ENCODE data around the gene CFAP119. TPM values are rescaled to one million over a fixed set of nuclear protein-coding genes. Genes with fewer than 3 reads are reported as not detected.
A peak's percentile ranks its signal among the peaks of the same experiment; 100 is the strongest.

The CFAP119 gene
- total RNA-seq, 1 experiment from 2014 or later = 13.8 TPM

DNA sequence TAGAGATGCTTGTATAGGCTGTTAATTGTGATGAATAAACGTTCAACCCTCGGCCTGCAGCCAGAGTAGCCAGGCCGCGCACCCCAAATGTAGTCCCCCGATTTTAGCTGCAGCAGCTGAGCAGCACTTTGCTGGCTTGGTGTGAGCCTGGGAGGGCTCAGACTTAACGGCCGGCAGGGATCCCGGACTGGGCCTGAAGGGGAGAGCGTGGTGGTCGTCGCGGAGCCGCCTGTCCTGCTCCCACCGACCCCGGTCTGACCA, 13.2 kb upstream of the CFAP119 start:
- H3K4me3 Mint-ChIP-seq (ENCODE audit: low read depth, unreplicated experiment) = peak overlapping the region; percentile 90
- no peak for DNase-seq
- TF ChIP-seq, protein P1, sequence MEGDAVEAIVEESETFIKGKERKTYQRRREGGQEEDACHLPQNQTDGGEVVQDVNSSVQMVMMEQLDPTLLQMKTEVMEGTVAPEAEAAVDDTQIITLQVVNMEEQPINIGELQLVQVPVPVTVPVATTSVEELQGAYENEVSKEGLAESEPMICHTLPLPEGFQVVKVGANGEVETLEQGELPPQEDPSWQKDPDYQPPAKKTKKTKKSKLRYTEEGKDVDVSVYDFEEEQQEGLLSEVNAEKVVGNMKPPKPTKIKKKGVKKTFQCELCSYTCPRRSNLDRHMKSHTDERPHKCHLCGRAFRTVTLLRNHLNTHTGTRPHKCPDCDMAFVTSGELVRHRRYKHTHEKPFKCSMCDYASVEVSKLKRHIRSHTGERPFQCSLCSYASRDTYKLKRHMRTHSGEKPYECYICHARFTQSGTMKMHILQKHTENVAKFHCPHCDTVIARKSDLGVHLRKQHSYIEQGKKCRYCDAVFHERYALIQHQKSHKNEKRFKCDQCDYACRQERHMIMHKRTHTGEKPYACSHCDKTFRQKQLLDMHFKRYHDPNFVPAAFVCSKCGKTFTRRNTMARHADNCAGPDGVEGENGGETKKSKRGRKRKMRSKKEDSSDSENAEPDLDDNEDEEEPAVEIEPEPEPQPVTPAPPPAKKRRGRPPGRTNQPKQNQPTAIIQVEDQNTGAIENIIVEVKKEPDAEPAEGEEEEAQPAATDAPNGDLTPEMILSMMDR (IDR thresholded peaks at IDR 0.05; ENCODE audit: unreplicated experiment) = no peak
- intact Hi-C loops (cut with micrococcal nuclease; ENCODE audit: unreplicated experiment) = no loop called here
- BruUV-seq (replicated peaks) = no TSS peak
- H3K27ac Mint-ChIP-seq (ENCODE audit: unreplicated experiment) = peak overlapping the region; percentile 84
- no peaks in the 10 kb centered on the region for H3K27me3 Mint-ChIP-seq (ENCODE audit: unreplicated experiment)
- H3K4me1 Mint-ChIP-seq (ENCODE audit: low read depth, unreplicated experiment) = peaks cover 33% of the 10 kb centered on the region
- CTCF ChIA-PET = interaction anchor here (0.6 to 1.0 kb wide), 4 partner anchors 27 to 39 kb away, joined by 3 to 6 read pairs (median 4); partner anchors contain the start of gene PHKG2
- peaks cover 87% of the 10 kb centered on the region for H3K36me3 Mint-ChIP-seq (ENCODE audit: insufficient read depth, unreplicated experiment)
- no peaks in the 10 kb centered on the region for H3K9me3 Mint-ChIP-seq (ENCODE audit: low read depth, unreplicated experiment)

DNA sequence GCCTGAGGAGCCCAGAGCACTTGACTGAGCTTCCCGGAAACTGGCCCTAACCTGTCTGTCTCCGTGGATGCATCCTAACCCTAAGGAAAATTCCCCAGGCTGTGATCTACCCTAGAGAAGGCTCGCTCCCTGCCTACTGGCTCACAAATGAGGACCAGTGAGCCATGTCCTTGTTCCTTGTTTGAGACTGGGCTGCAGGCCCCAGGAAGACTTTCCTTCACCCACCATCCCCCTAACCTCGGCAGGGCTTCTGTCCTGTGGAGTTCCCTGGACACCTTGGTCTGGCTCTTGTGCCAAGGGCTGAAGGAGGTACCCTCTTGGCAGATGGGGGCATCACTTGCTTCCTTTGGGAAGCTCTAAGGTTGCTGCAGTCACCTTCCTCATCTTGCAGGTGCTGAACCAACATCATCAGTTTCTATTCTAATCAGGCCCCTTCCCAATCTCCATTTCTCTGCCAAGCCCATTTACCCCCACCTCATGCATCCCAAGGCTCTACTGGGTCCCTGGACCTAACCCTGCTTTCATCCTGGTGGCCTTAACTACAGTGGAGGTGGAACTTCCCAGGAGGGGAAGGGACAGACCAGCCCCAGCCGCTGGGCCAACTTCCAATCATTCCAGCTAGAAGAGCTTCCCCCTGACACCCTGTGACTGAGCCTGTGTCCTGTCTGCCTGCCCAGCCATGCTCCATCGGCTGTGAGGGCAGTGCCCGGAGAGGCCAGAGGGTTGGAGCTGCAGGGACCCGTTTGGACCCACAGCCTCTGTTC, 12.7 kb upstream of the CFAP119 start:
- no TSS peak for BruUV-seq (replicated peaks)
- Mint-ChIP-seq H3K4me1 (ENCODE audit: low read depth, unreplicated experiment) (peaks cover 33% of the 10 kb centered on the region), H3K4me3 (ENCODE audit: low read depth, unreplicated experiment) (peak overlapping the region; percentile 90), H3K36me3 (ENCODE audit: insufficient read depth, unreplicated experiment) (peaks cover 84% of the 10 kb centered on the region), H3K9me3 (ENCODE audit: low read depth, unreplicated experiment) (no peaks in the 10 kb centered on the region), H3K27ac (ENCODE audit: unreplicated experiment) (peak overlapping the region; percentile 84), H3K27me3 (ENCODE audit: unreplicated experiment) (no peaks in the 10 kb centered on the region)
- DNase-seq = no peak
- TF ChIP-seq, protein P1 (IDR thresholded peaks at IDR 0.05; ENCODE audit: unreplicated experiment) = no peak
- intact Hi-C loops (cut with micrococcal nuclease; ENCODE audit: unreplicated experiment) = no loop called here
- CTCF ChIA-PET = interaction anchor here (0.6 to 1.0 kb wide), 3 partner anchors 27 to 40 kb away, joined by 3 to 6 read pairs (median 3); partner anchors contain the start of gene PHKG2

DNA sequence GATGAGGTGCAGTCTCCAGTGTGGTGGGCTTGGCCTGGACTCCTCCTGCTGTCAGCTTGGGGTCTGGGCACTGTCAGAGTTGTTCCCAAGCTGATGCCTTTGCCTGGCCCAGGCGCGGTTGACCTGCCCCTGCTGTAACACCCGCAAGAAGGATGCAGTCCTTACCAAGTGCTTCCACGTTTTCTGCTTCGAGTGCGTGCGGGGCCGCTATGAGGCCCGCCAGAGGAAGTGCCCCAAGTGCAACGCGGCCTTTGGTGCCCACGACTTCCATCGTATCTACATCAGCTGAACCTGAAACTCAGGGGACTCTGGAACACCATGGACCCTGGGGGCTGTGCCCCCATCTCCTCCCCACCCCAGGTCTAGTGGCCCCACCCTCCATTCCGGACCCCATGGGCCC, 12.0 kb upstream of the CFAP119 start:
- H3K27me3 Mint-ChIP-seq (ENCODE audit: unreplicated experiment) = no peaks in the 10 kb centered on the region
- no peak overlapping the region for H3K27ac Mint-ChIP-seq (ENCODE audit: unreplicated experiment)
- intact Hi-C loops (cut with micrococcal nuclease; ENCODE audit: unreplicated experiment) = no loop called here
- CTCF ChIA-PET = no interaction called here
- H3K36me3 Mint-ChIP-seq (ENCODE audit: insufficient read depth, unreplicated experiment) = peaks cover 84% of the 10 kb centered on the region
- H3K4me1 Mint-ChIP-seq (ENCODE audit: low read depth, unreplicated experiment) = peaks cover 31% of the 10 kb centered on the region
- no TSS peak for BruUV-seq (replicated peaks)
- TF ChIP-seq, protein P1 (IDR thresholded peaks at IDR 0.05; ENCODE audit: unreplicated experiment) = no peak
- H3K9me3 Mint-ChIP-seq (ENCODE audit: low read depth, unreplicated experiment) = no peaks in the 10 kb centered on the region
- DNase-seq = no peak
- no peak overlapping the region for H3K4me3 Mint-ChIP-seq (ENCODE audit: low read depth, unreplicated experiment)

DNA sequence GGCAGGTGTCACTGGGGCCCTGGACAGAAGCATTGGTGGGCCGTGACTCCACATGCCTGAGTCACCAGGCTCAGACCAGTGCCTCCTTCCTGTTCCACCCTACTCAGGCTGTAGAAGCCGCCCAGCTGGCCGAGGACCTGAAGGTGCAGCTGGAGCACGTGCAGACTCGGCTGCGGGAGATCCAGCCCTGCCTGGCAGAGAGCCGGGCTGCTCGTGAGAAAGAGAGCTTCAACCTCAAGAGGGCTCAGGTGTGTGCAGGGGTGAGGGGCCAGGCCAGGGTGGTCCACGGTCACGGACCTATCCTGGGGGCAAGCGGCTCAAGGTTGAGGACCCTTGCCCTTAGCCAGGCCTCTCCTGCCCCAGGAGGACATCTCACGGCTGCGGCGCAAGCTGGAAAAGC, 9.9 kb upstream of the CFAP119 start:
- no peak for DNase-seq
- BruUV-seq (replicated peaks) = no TSS peak
- CTCF ChIA-PET = no interaction called here
- Mint-ChIP-seq H3K36me3 (ENCODE audit: insufficient read depth, unreplicated experiment) (peaks cover 82% of the 10 kb centered on the region), H3K27me3 (ENCODE audit: unreplicated experiment) (no peaks in the 10 kb centered on the region), H3K4me3 (ENCODE audit: low read depth, unreplicated experiment) (no peak overlapping the region), H3K4me1 (ENCODE audit: low read depth, unreplicated experiment) (peaks cover 16% of the 10 kb centered on the region), H3K27ac (ENCODE audit: unreplicated experiment) (no peak overlapping the region), H3K9me3 (ENCODE audit: low read depth, unreplicated experiment) (no peaks in the 10 kb centered on the region)
- TF ChIP-seq, protein P1 (IDR thresholded peaks at IDR 0.05; ENCODE audit: unreplicated experiment) = no peak
- intact Hi-C loops (cut with micrococcal nuclease; ENCODE audit: unreplicated experiment) = no loop called here
